ENCODE results near the gene NXF1. TPM values are rescaled to one million over a fixed set of nuclear protein-coding genes. Genes with fewer than 3 reads are reported as not detected.

The NXF1 gene
- total RNA-seq, 3 donors from 2014 or later: 74.9 to 89.3 (median 76.4) TPM

DNA sequence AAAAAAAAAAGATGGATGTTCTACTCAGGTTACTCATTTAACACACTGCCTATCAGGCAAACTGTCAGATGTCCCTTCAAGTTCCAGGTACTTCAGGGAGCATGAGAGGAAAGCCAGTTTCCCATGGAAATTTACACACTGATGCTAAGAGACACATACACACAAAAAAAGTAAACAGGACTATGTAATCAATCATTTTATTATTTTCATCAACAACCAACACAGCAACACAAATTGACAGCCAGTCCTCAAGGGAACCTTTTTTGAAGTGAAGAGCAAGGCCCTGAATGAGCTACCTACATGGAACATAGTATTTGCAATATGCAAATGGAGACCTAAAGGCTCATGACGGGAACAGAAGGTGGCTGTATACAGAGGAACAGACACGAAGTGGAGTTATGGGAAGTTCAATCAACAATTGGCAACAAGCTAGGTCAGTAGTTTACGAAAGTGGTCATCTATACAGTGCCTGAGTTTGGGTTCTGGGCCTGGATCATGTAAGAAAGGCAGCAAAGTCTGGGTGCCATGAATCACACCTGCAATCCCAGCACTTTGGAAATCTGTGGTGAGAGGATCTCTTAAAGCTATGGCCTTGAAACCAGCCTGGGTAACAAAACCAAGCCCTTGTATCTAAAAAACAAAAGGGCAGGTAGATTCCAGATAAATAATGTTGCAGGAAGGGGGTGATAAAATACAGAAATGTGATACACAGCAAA, 46.7 kb upstream of the NXF1 start:
- no peak for DNase-seq (ENCODE audit: low spot score in 2 of 2)
- TF ChIP-seq POLR2AphosphoS5 (IDR thresholded peaks at IDR 0.05) (no peak), POLR2A (IDR thresholded peaks at IDR 0.05) (no peak)
- TF ChIP-seq, protein P1, sequence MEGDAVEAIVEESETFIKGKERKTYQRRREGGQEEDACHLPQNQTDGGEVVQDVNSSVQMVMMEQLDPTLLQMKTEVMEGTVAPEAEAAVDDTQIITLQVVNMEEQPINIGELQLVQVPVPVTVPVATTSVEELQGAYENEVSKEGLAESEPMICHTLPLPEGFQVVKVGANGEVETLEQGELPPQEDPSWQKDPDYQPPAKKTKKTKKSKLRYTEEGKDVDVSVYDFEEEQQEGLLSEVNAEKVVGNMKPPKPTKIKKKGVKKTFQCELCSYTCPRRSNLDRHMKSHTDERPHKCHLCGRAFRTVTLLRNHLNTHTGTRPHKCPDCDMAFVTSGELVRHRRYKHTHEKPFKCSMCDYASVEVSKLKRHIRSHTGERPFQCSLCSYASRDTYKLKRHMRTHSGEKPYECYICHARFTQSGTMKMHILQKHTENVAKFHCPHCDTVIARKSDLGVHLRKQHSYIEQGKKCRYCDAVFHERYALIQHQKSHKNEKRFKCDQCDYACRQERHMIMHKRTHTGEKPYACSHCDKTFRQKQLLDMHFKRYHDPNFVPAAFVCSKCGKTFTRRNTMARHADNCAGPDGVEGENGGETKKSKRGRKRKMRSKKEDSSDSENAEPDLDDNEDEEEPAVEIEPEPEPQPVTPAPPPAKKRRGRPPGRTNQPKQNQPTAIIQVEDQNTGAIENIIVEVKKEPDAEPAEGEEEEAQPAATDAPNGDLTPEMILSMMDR (IDR thresholded peaks at IDR 0.05): no peak
- no peak overlapping the region for H3K27ac ChIP-seq
- no peak overlapping the region for H3K4me3 ChIP-seq
- no peaks in the 10 kb centered on the region for H3K27me3 ChIP-seq
- no peaks in the 10 kb centered on the region for H3K36me3 ChIP-seq
- no peaks in the 10 kb centered on the region for H3K9me3 ChIP-seq
- H3K4me1 ChIP-seq: peaks cover 0 to 14% of the 10 kb centered on the region in 2 donors
- intact Hi-C loops (cut with DNase I; ENCODE audit: low total_unique reads): no loop called here

DNA sequence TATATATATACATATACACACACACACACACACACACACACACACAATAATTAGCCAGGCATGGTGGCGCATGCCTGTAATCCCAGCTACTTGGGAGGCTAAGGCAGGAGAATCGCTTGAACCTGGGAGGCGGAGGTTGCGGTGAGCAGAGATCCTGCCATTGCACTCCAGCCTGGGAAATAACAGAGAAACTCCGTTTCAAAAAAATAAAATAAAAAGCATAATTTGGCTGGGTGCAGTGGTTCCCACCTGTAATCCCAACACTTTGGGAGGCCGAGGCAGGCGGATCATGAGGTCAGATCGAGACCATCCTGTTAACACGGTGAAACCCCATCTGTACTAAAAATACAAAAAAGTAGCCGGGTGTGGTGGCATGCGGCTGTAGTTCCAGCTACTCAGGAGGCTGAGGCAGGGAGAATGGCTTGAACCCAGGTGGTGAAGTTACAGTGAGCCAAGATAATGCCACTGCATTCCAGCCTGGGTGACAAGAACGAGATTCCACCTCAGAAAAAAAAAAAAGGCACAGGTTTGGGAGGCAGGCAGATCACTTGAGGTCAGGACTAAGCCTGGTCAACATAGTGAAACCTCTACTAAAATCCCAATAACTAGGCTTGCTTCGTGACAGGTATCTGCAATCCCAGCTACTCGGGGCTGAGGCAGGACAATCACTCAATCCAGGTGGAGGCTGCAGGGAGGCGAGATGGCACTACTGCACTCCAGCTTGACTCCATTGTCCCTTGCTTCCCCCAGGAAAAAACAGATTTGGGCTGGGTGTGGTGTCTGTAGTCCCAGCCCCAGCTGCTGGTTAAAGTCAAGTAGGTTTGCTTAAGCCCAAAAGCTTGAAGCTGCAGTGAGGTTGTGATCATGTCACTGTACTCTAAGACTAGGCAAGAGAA, 45.9 kb upstream of the NXF1 start:
- Histone ChIP-seq H3K27ac (no peak overlapping the region), H3K4me1 (peaks cover 0 to 14% of the 10 kb centered on the region in 2 donors), H3K27me3 (no peaks in the 10 kb centered on the region), H3K36me3 (no peaks in the 10 kb centered on the region), H3K4me3 (no peak overlapping the region), H3K9me3 (no peaks in the 10 kb centered on the region)
- TF ChIP-seq POLR2AphosphoS5 (IDR thresholded peaks at IDR 0.05): no peak
- TF ChIP-seq, protein P1 (IDR thresholded peaks at IDR 0.05): no peak
- no peak for TF ChIP-seq POLR2A (IDR thresholded peaks at IDR 0.05)
- intact Hi-C loops (cut with DNase I; ENCODE audit: low total_unique reads): no loop called here
- DNase-seq (ENCODE audit: low spot score in 2 of 2): no peak

DNA sequence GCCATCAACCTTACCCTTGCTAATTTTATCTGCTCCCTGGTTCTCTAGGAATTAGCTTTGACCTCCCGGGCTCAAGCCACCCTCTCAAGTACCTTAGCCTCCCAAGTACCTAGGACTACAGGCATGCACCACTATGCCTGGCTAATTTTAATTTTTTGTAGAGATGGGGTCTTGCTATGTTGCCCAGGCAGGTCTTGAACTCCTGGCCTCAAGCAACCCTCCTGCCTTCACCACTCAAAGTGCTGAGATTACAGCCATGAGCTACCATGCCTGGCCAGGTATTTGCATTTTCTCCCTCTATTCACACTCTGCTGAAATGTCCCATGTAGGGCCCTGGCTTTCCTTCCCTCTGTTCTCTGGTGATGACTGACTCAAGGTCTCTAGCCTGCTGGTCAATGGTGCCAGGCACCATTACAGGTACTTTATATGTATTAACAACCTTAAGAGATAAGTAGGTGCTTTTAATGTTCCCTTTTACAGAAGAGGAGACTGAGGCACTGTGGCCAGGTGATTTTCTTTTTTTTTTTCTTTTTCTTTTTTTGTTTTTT, 42.6 kb upstream of the NXF1 start:
- Histone ChIP-seq H3K36me3 (no peaks in the 10 kb centered on the region), H3K27ac (no peak overlapping the region), H3K27me3 (no peaks in the 10 kb centered on the region), H3K9me3 (no peaks in the 10 kb centered on the region), H3K4me1 (no peaks in the 10 kb centered on the region), H3K4me3 (no peak overlapping the region)
- TF ChIP-seq, protein P1 (IDR thresholded peaks at IDR 0.05): no peak
- TF ChIP-seq POLR2A (IDR thresholded peaks at IDR 0.05): no peak
- no peak for TF ChIP-seq POLR2AphosphoS5 (IDR thresholded peaks at IDR 0.05)
- DNase-seq (ENCODE audit: low spot score in 2 of 2): no peak
- intact Hi-C loops (cut with DNase I; ENCODE audit: low total_unique reads): no loop called here

DNA sequence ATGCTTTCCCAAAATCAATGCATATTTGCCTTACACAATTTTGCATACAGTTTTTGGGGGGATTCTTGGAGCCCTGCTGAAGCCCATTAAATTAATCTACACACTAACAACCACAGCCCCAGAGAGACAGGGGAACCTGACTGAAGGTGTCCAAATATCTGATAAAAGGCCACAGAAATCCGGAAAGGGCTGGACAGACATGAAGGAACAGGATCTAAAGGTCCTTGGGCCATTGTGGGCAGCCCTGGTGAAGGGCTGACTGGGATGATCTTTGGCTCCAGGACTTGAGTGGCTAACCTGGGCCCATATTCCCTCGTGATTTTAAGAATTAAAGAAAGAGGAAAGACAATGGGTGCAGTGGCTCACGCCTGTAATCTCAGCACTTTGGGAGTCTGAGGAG, 40.9 kb upstream of the NXF1 start:
- intact Hi-C loops (cut with DNase I; ENCODE audit: low total_unique reads): no loop called here
- Histone ChIP-seq H3K27me3 (no peaks in the 10 kb centered on the region), H3K36me3 (no peaks in the 10 kb centered on the region), H3K9me3 (no peaks in the 10 kb centered on the region), H3K27ac (no peak overlapping the region), H3K4me1 (no peaks in the 10 kb centered on the region), H3K4me3 (no peak overlapping the region)
- no peak for DNase-seq (ENCODE audit: low spot score in 2 of 2)
- TF ChIP-seq POLR2A (IDR thresholded peaks at IDR 0.05) (no peak), POLR2AphosphoS5 (IDR thresholded peaks at IDR 0.05) (no peak)
- TF ChIP-seq, protein P1 (IDR thresholded peaks at IDR 0.05): no peak

DNA sequence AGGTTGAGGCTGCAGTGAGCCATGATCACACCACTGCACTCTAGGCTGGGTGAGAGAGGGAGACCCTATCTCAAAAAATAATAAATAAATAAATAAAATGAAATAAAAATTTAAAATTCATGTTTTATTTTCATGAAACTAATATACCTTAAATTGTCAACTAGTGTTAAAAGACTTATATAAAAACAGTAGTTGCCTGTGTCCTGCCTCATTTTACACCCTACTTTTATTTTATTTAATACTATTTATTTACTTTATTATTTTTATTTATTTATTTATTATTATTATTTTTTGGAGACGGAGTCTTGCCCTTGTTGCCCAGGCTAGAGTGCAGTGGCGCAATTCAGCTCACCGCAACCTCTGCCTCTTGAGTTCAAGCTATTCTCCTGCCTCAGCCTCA, 38.9 kb upstream of the NXF1 start:
- intact Hi-C loops (cut with DNase I; ENCODE audit: low total_unique reads): no loop called here
- no peak for TF ChIP-seq POLR2AphosphoS5 (IDR thresholded peaks at IDR 0.05)
- no peak for TF ChIP-seq POLR2A (IDR thresholded peaks at IDR 0.05)
- TF ChIP-seq, protein P1 (IDR thresholded peaks at IDR 0.05): no peak
- Histone ChIP-seq H3K27me3 (no peaks in the 10 kb centered on the region), H3K4me3 (no peak overlapping the region), H3K4me1 (no peaks in the 10 kb centered on the region), H3K36me3 (no peaks in the 10 kb centered on the region), H3K9me3 (no peaks in the 10 kb centered on the region), H3K27ac (no peak overlapping the region)
- no peak for DNase-seq (ENCODE audit: low spot score in 2 of 2)

Data from breast epithelium (tissue), 4 donors.